CD4-positive, alpha-beta T cell treated with Interferon alpha-2 for 1 hour (primary cell): Measurements from ENCODE around the gene TUBA4B.
A peak's percentile ranks its signal among the peaks of the same experiment; 100 is the strongest.

Experiments used
- DNase-seq, 2 donors: peaks; one replicate each; pipeline ENCODE4 v3.0.0-alpha.2; 2020 to 2022

The TUBA4B gene

GRCh38 chr2:219218732-219219701, 34.0 kb upstream of the TUBA4B start, which contains the start of gene ABCB6:
TSS of gene ABCB6 (minus strand) at chr2:219218958. CDS start at chr2:219218673, 285 bp downstream.
- peak; percentile 86 to 91 for DNase-seq

- DNase-seq: no peak
Observed at GRCh38 chr2:219219784-219220532, 33.1 kb upstream of the TUBA4B start.

- no peak for DNase-seq
Observed at GRCh38 chr2:219220652-219221402, 32.2 kb upstream of the TUBA4B start.

- no peak for DNase-seq
Observed at GRCh38 chr2:219221957-219222518, 31.0 kb upstream of the TUBA4B start.

GRCh38 chr2:219223831-219224610, 29.0 kb upstream of the TUBA4B start:
- no peak for DNase-seq

GRCh38 chr2:219225350-219225749, 27.7 kb upstream of the TUBA4B start:
- DNase-seq: no peak

- no peak for DNase-seq
Observed at GRCh38 chr2:219228041-219228910, 24.8 kb upstream of the TUBA4B start.

- no peak for DNase-seq
Observed at GRCh38 chr2:219228911-219229304, 24.1 kb upstream of the TUBA4B start.

GRCh38 chr2:219229305-219230058, 23.6 kb upstream of the TUBA4B start, which contains the start of the genes ANKZF1 and ATG9A:
TSS of gene ANKZF1 (plus strand) at chr2:219229806. CDS start at chr2:219230258, 452 bp downstream.
TSS of gene ATG9A (minus strand) at chr2:219229636. CDS start at chr2:219228024, 1,612 bp downstream.
- DNase-seq: peak; percentile 98 to 99

- DNase-seq: peak in 1 of 2 donors; percentile 40
Observed at GRCh38 chr2:219230059-219230540, 22.9 kb upstream of the TUBA4B start.

- DNase-seq: no peak
Observed at GRCh38 chr2:219234331-219234730, 18.7 kb upstream of the TUBA4B start.

- no peak for DNase-seq
Observed at GRCh38 chr2:219243291-219243761, 9.7 kb upstream of the TUBA4B start.

GRCh38 chr2:219244789-219245147, 8.3 kb upstream of the TUBA4B start:
- DNase-seq: no peak

GRCh38 chr2:219245148-219245898, 7.7 kb upstream of the TUBA4B start, which contains the start of the genes GLB1L and STK16:
TSS of gene GLB1L (minus strand) at chr2:219245444. CDS start at chr2:219243573, 1,871 bp downstream.
TSS of gene STK16 (plus strand) at chr2:219245479. CDS start at chr2:219246000, 521 bp downstream.
- peak; percentile 86 to 88 for DNase-seq

- DNase-seq: no peak
Observed at GRCh38 chr2:219245899-219246230, 7.2 kb upstream of the TUBA4B start.

GRCh38 chr2:219246559-219246958, 6.5 kb upstream of the TUBA4B start:
- no peak for DNase-seq

- peak; percentile 49 to 80 for DNase-seq
Observed at GRCh38 chr2:219247678-219248642, 5.1 kb upstream of the TUBA4B start.
